SU-DHL-6 (cell line): ENCODE data around the gene XKR7.
A peak's percentile ranks its signal among the peaks of the same experiment; 100 is the strongest.
"Not testable (repeated sequence)": the region's sequence is repeated elsewhere in the genome, so short reads cannot be mapped to it uniquely, and the experiment has no call there.

Experiments used
- H2AFZ ChIP-seq: fragments of 200-600 bp; sonication (generic); 2 replicates; pipeline ENCODE4 v1.6.1; 2014; ENCODE audit warnings: low read depth, mild to moderate bottlenecking, moderate library complexity, mixed read lengths, antibody characterized with exemption, low read length; ENCODE audit not compliant: severe bottlenecking
- H3F3A ChIP-seq: fragments of 200-600 bp; shearing (Covaris generic); 2 replicates; pipeline ENCODE4 v1.6.0; 2016; ENCODE audit warnings: antibody characterized with exemption, mild to moderate bottlenecking; ENCODE audit not compliant: insufficient read depth
- H3K27ac ChIP-seq: fragments of 200-600 bp; sonication (generic); 2 replicates; pipeline ENCODE4 v1.5.1; 2016; ENCODE audit warnings: low read depth, mild to moderate bottlenecking, low read length, moderate library complexity, mixed read lengths
- H3K27me3 ChIP-seq: fragments of 200-600 bp; sonication (generic), shearing (Covaris generic); 2 replicates; pipeline ENCODE4 v1.6.0; 2014; ENCODE audit warnings: mild to moderate bottlenecking, low read length
- H3K36me3 ChIP-seq: fragments of 200-600 bp; sonication (generic); 2 replicates; pipeline ENCODE4 v1.6.1; 2014; ENCODE audit warnings: mild to moderate bottlenecking, low read length, mixed read lengths
- H3K4me2 ChIP-seq: fragments of 300-600, 200-600 bp; shearing (Covaris generic), sonication (generic); 2 replicates; pipeline ENCODE4 v1.6.0; 2014; ENCODE audit warnings: low read length, low read depth, mild to moderate bottlenecking; ENCODE audit not compliant: poor library complexity, severe bottlenecking
- H3K4me3 ChIP-seq: fragments of 200-600 bp; sonication (generic); 2 replicates; pipeline ENCODE4 v1.5.1; 2014; ENCODE audit warnings: antibody characterized with exemption, low read length, mild to moderate bottlenecking, mixed read lengths; ENCODE audit not compliant: insufficient read depth, poor library complexity, severe bottlenecking
- H3K79me2 ChIP-seq: fragments of 200-600 bp; sonication (generic); 2 replicates; pipeline ENCODE4 v1.6.1; 2014; ENCODE audit warnings: mild to moderate bottlenecking, low read length, moderate library complexity; ENCODE audit not compliant: insufficient read depth
- H3K9ac ChIP-seq: fragments of 200-600 bp; sonication (generic); 2 replicates; pipeline ENCODE4 v1.7.0; 2014; ENCODE audit warnings: mild to moderate bottlenecking, low read length
- H3K9me2 ChIP-seq: fragments of 200-600 bp; sonication (generic); replicated peaks from 2 replicates; pipeline ENCODE4 v1.6.1; 2014; ENCODE audit warnings: low read length; ENCODE audit not compliant: insufficient read depth
- H3K9me3 ChIP-seq: fragments of 200-600 bp; sonication (generic); 2 replicates; pipeline ENCODE4 v1.6.1; 2014; ENCODE audit warnings: low read length, mixed read lengths; ENCODE audit not compliant: insufficient read depth
- H4K20me1 ChIP-seq: fragments of 200-600 bp; sonication (generic); 2 replicates; pipeline ENCODE4 v1.6.1; 2014; ENCODE audit warnings: low read depth, mild to moderate bottlenecking, antibody characterized with exemption, low read length, moderate library complexity, mixed read lengths
- EZH2phosphoT487 ChIP-seq: fragments of 200-600 bp; sonication (generic), shearing (Covaris generic); conservative IDR thresholded peaks from 2 replicates; pipeline ENCODE4 v1.6.1; 2018; ENCODE audit warnings: mild to moderate bottlenecking, antibody characterized with exemption, low read length, moderate library complexity, mixed read lengths
- TF ChIP-seq, protein P1 (sequence below): fragments of 200-600 bp; sonication (generic); IDR thresholded peaks from one replicate; pipeline ENCODE4 v1.5.1; 2017; ENCODE audit warnings: antibody characterized with exemption, mild to moderate bottlenecking, low read length, moderate library complexity; ENCODE audit not compliant: insufficient read depth, poor library complexity, severe bottlenecking

The XKR7 gene

DNA sequence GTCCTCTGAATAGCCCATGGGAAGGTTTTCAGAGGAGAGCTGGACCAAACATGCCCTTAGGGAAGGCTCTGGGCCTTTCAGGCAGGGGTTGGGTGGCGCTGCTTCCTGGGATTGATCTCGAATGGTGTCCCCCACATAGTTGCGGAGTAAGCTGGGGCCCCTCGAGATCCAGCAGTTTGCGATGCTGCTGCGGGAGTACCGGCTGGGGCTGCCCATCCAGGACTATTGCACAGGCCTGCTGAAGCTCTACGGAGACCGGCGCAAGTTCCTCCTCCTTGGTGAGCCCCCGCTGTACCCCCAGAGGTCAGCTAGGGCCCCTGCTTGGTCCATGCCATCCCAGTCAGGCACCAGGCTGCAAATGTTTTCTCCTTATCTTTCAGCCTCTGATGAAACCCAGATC is 61.6 kb downstream of the XKR7 start:
- Histone ChIP-seq H3K9me2 (no peaks in the 10 kb centered on the region), H3K9ac (no peak overlapping the region), H4K20me1 (no peaks in the 10 kb centered on the region), H3K27ac (no peak overlapping the region), H3K79me2 (no peaks in the 10 kb centered on the region), H3K4me3 (no peak overlapping the region), H3F3A (peaks cover 11% of the 10 kb centered on the region), H3K36me3 (no peaks in the 10 kb centered on the region), H3K9me3 (no peaks in the 10 kb centered on the region), H2AFZ (no peak overlapping the region), H3K4me2 (no peak overlapping the region), H3K27me3 (no peaks in the 10 kb centered on the region)
- TF ChIP-seq EZH2phosphoT487: no peak
- TF ChIP-seq, protein P1, sequence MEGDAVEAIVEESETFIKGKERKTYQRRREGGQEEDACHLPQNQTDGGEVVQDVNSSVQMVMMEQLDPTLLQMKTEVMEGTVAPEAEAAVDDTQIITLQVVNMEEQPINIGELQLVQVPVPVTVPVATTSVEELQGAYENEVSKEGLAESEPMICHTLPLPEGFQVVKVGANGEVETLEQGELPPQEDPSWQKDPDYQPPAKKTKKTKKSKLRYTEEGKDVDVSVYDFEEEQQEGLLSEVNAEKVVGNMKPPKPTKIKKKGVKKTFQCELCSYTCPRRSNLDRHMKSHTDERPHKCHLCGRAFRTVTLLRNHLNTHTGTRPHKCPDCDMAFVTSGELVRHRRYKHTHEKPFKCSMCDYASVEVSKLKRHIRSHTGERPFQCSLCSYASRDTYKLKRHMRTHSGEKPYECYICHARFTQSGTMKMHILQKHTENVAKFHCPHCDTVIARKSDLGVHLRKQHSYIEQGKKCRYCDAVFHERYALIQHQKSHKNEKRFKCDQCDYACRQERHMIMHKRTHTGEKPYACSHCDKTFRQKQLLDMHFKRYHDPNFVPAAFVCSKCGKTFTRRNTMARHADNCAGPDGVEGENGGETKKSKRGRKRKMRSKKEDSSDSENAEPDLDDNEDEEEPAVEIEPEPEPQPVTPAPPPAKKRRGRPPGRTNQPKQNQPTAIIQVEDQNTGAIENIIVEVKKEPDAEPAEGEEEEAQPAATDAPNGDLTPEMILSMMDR: no peak

DNA sequence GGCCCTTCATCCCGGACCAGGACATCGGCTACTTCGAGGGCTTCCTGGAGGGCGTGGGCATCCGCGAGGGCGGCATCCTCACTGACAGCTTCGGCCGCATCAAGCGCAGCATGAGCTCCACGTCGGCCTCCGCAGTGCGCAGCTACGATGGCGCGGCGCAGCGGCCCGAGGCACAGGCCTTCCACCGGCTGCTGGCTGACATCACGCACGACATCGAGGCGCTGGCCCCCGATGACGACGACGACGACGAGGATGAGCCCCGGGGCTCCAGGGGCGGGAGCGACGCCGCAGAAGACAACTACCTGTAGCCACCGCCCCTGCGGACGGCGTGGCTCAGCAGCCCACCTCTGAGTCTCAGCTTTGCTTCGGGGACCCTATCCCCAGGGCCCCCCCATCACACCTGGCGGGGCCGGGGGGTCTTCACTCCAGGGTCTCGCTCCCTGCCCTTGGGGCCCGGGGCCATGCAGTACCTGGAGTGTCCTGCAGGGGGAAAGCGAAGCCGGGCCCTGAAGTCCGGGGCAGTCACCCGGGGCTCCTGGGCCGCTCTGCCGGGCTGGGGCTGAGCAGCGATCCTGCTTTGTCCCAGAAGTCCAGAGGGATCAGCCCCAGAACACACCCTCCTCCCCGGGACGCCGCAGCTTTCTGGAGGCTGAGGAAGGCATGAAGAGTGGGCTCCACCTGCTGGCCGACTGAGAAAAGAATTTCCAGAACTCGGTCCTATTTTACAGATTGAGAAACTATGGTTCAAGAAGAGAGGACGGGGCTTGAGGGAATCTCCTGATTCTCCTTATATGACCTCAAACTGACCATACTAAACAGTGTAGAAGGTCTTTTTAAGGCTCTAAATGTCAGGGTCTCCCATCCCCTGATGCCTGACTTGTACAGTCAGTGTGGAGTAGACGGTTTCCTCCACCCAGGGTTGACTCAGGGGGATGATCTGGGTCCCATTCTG is 63.3 kb downstream of the XKR7 start:
- Histone ChIP-seq H3K9ac (peak overlapping the region; percentile 15), H3F3A (peaks cover 25% of the 10 kb centered on the region), H3K27me3 (no peaks in the 10 kb centered on the region), H3K79me2 (no peaks in the 10 kb centered on the region), H4K20me1 (no peaks in the 10 kb centered on the region), H3K27ac (no peak overlapping the region), H3K9me2 (no peaks in the 10 kb centered on the region), H3K4me2 (peak overlapping the region; percentile 49), H3K36me3 (no peaks in the 10 kb centered on the region), H2AFZ (peak overlapping the region; percentile 22), H3K9me3 (no peaks in the 10 kb centered on the region), H3K4me3 (no peak overlapping the region)
- TF ChIP-seq EZH2phosphoT487: no peak
- TF ChIP-seq, protein P1: peak; percentile 99

DNA sequence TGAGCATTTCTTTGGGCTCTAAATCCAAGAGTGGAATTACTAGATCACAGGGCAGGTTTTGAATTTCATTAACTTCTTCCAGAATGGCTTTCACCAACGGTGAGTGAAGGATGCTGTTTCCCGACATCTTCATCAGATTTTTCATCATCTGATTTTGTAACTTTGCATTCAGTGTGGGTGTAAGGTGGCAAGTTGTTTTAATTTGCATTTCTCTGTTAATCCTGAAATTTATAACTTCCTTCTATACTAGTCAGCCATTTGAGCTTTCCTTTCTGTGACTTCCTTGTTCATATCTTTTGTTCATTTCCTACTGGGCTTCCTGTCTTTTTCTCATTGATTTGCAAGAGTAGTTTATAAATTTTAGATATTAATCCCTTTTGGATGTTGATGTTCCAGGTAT is 65.4 kb downstream of the XKR7 start:
- H3K4me2 ChIP-seq: peak overlapping the region; percentile 3
- H3K27ac ChIP-seq: peak overlapping the region; percentile 50
- H3K9me2 ChIP-seq: no peaks in the 10 kb centered on the region
- TF ChIP-seq EZH2phosphoT487: no peak
- TF ChIP-seq, protein P1: no peak
- H3F3A ChIP-seq: peaks cover 45% of the 10 kb centered on the region
- H3K9me3 ChIP-seq: no peaks in the 10 kb centered on the region
- no peaks in the 10 kb centered on the region for H4K20me1 ChIP-seq
- no peaks in the 10 kb centered on the region for H3K79me2 ChIP-seq
- peak overlapping the region; percentile 8; the same call in 1 of the 2 replicates for H3K9ac ChIP-seq
- H3K27me3 ChIP-seq: no peaks in the 10 kb centered on the region
- H3K36me3 ChIP-seq: no peaks in the 10 kb centered on the region
- H2AFZ ChIP-seq: no peak overlapping the region
- no peak overlapping the region for H3K4me3 ChIP-seq

DNA sequence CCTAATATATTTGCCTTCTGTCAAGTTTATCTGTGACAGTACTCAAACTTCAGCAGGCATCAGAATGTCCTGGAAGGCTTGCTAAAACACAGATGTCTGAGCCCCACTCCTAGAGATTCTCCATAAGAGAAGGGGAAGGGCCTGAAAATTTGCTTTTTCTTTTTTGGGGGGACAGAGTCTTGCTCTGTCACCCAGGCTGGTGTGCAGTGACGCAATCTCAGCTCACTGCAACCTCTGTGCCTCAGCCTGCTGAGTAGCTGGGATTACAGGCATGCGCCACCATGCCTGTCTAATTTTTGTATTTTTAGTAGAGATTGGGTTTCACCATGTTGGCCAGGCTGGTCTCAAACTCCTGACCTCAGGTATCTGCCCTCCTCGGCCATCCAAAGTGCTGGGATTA is 65.8 kb downstream of the XKR7 start:
- not testable (repeated sequence) for H3K27me3 ChIP-seq, H3K9me3 ChIP-seq, H4K20me1 ChIP-seq, H3K79me2 ChIP-seq, H3K4me3 ChIP-seq, H3K36me3 ChIP-seq, H3K9me2 ChIP-seq, H2AFZ ChIP-seq
- H3F3A ChIP-seq: peaks cover 49% of the 10 kb centered on the region
- H3K27ac ChIP-seq: peak overlapping the region; percentile 50
- H3K4me2 ChIP-seq: peak overlapping the region; percentile 81
- H3K9ac ChIP-seq: peak overlapping the region; percentile 8; the same call in 1 of the 2 replicates
